Psoas muscle (tissue), 8 donors: ENCODE measurements around the gene CD320. TPM values are rescaled to one million over a fixed set of nuclear protein-coding genes. Genes with fewer than 3 reads are reported as not detected.
"Not testable (repeated sequence)": the region's sequence is repeated elsewhere in the genome, so short reads cannot be mapped to it uniquely, and the experiment has no call there.

Experiments
- ATAC-seq, 4 donors: fragments of 200-7000 bp; cut with Tn5 transposase; one replicate each; pipeline ENCODE4 v1.9.1; 2020; ENCODE audit warnings: moderate library complexity in 3 of 4, mild to moderate bottlenecking in 2 of 4
- DNase-seq, 2 donors: peaks; one replicate each; pipeline ENCODE4 v3.0.0-alpha.2; 2020
- H3K27ac ChIP-seq: fragments of 200-600 bp; one replicate; pipeline ENCODE4 v1.8.0; 2022
- H3K27me3 ChIP-seq, 3 donors: fragments of 200-600 bp in 1 of 3; one replicate each; pipeline versions ENCODE4 v1.6.1 to v1.8.0; 2013 to 2022; ENCODE audit warnings: low read length in 2 of 3, mild to moderate bottlenecking in 2 of 3, moderate library complexity in 1 of 3; ENCODE audit not compliant: insufficient read depth in 3 of 3
- H3K36me3 ChIP-seq, 2 donors: fragments of 200-600 bp in 1 of 2; one replicate each; pipeline versions ENCODE4 v1.6.1 to v1.8.0; 2013 to 2022; ENCODE audit warnings: low read depth in 1 of 2, mild to moderate bottlenecking in 1 of 2, moderate library complexity in 1 of 2; ENCODE audit not compliant: insufficient read depth in 1 of 2
- H3K4me1 ChIP-seq: fragments of 200-600 bp; one replicate; pipeline ENCODE4 v1.8.0; 2022
- H3K4me3 ChIP-seq: fragments of 200-600 bp; one replicate; pipeline ENCODE4 v1.8.0; 2022; ENCODE audit warnings: mild to moderate bottlenecking
- H3K9me3 ChIP-seq: fragments of 200-600 bp; one replicate; pipeline ENCODE4 v1.8.0; 2022
- WGBS, 3 donors: extraction: QIAGEN DNeasy Blood & Tissue Kit; methylation state at CpG; one replicate each; pipeline versions ENCODE4 v1.1.6 to v1.1.7; 2013; 5-methylcytosine and 5-hydroxymethylcytosine counted together
- intact Hi-C, 2 donors: fragments of 100-400 bp; cut with DNase I; formaldehyde crosslinking; loops; one replicate each; pipeline versions ENCODE4 v1.11.0 to v1.14.2; 2022
- polyA plus RNA-seq, 3 donors: library from polyadenylated mRNA; stranded (reverse); fragments of 200-250 nt; gene quantifications; one replicate each; pipeline ENCODE4 v1.2.3, GENCODE V29; 2013
- total RNA-seq, 4 donors: library from RNA; stranded (reverse); fragmentation: NEBNext Ultra II Directional in 2 of 4; extraction: Animal tissue kit (Norgen Biotek cat#: 25700) in 2 of 4; gene quantifications; one replicate each; pipeline versions ENCODE4 v1.2.1 to v1.2.4, GENCODE V29; 2021 to 2023
- TF ChIP-seq, protein P1 (sequence below): fragments of 200-600 bp; IDR thresholded peaks from one replicate; pipeline ENCODE4 v1.8.0; 2022; ENCODE audit warnings: antibody characterized with exemption
- donor health status: healthy with polysubstance abuse.
- donor health status: DM: no; HTN: no; CAD: no; lungs with moderate emphysema.
- donor health status: Bipolar disorder and iron deficiency.
- donor health status: healthy.
- donor health status: DM: yes; HTN: yes; CAD: no.
- donor health status: DM: no; HTN: no; CAD: no.
- donor health status: DM: no; HTN: no; CAD: no.
- donor health status: DM: yes; HTN: yes; CAD: no.

Gene CD320
- total and polyA plus RNA-seq, 7 donors = 17.4 to 67.2 (median 25.4) TPM

DNA sequence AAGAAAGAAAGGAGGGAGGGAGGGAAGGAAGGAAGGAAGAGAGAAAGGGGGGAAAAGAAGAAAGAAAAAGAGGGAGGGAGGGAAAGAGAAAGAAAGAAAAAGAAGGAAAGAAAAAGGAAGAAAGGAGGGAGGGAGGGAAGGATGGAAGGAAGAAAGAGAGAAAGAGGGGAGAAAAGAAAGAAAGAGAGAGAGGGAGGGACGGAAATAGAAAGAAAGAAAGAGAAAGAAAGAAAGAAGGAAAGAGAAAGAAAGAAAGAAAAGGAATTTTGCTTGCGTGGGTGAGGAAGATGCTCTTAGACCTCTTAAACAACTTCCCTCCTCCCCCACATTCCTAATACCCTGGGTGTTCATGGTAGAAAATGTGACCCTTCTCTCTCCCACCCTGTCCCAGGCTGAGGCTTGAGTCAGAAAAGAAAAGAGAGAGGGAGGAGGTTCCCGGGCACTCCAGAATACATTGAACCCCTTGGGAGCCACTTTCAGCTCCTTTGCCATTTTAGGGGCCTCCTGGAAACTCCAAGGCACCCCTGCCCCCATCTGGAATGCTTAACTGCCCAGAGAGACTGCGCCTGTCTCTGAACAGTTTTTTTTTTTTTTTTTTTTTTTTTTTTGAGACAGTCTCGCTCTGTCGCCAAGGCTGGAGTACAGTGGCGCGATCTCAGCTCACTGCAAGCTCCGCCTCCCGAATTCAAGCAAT lies 44.1 kb upstream of the CD320 start:
- intact Hi-C loops = loop anchor here in 1 of 2 donors (5.0 kb wide), 1 partner anchor 155 kb away; no protein-coding TSS in a partner anchor
- peak in 1 of 4 donors; percentile 4 for ATAC-seq
- H3K4me1 ChIP-seq = peaks cover 20% of the 10 kb centered on the region

DNA sequence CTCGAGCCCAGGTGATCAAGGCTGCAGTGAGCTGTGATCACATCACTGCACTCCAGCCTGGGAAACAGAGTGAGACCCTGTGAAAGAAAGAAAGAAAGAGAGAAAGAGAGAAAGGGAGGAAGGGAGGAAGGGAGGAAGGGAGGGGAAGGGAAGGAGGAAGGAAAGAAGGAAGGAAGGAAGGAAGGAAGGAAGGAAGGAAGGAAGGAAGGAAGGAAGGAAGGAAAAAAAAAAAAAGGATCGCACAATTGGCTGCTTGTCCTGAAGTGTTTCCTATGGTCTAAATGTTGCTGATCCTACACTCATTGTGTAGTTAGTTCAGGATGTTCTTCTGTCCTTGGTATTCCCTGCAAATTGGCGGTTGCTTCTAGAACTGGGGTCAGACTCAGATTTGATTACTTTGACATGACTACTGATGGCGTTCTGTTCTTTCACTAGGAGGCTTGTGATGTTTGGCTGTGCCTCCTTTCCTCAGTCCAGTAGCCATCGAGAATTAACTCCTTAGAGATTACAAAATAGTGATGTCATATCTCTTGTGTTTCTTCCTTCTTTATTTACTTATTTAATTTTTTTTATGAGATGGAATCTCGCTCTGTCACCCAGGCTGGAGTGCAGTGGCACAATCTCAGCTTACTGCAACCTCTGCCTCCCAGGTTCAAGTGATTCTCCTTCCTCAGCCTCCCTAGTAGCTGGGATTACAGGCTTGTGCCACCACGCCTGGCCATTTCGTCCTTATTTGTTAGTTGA lies 41.6 kb upstream of the CD320 start:
- H3K36me3 ChIP-seq, ATAC-seq, H3K9me3 ChIP-seq, H3K27ac ChIP-seq, H3K27me3 ChIP-seq, H3K4me3 ChIP-seq: not testable (repeated sequence)
- peaks cover 15% of the 10 kb centered on the region for H3K4me1 ChIP-seq
- WGBS, 3 donors = 58 to 65% (median 61%) methylated on average over 8 of the region's 8 CpGs
- DNase-seq = peak in 1 of 2 donors; percentile 17
- intact Hi-C loops = loop anchor here (2.0 to 5.0 kb wide), 2 partner anchors 157 to 158 kb away; no protein-coding TSS in a partner anchor

More for the DNA sequence above, 44.1 kb upstream of the CD320 start:
- 30 to 46% (median 42%) methylated on average over 8 to 10 of the region's 10 CpGs for WGBS, 3 donors
- TF ChIP-seq, protein P1, sequence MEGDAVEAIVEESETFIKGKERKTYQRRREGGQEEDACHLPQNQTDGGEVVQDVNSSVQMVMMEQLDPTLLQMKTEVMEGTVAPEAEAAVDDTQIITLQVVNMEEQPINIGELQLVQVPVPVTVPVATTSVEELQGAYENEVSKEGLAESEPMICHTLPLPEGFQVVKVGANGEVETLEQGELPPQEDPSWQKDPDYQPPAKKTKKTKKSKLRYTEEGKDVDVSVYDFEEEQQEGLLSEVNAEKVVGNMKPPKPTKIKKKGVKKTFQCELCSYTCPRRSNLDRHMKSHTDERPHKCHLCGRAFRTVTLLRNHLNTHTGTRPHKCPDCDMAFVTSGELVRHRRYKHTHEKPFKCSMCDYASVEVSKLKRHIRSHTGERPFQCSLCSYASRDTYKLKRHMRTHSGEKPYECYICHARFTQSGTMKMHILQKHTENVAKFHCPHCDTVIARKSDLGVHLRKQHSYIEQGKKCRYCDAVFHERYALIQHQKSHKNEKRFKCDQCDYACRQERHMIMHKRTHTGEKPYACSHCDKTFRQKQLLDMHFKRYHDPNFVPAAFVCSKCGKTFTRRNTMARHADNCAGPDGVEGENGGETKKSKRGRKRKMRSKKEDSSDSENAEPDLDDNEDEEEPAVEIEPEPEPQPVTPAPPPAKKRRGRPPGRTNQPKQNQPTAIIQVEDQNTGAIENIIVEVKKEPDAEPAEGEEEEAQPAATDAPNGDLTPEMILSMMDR = no peak
- peak in 1 of 2 donors; percentile 44 for DNase-seq
- no peak overlapping the region for H3K27ac ChIP-seq
- no peaks in the 10 kb centered on the region for H3K36me3 ChIP-seq
- no peaks in the 10 kb centered on the region for H3K27me3 ChIP-seq
- H3K4me3 ChIP-seq = peak overlapping the region; percentile 9
- H3K9me3 ChIP-seq = no peaks in the 10 kb centered on the region

DNA sequence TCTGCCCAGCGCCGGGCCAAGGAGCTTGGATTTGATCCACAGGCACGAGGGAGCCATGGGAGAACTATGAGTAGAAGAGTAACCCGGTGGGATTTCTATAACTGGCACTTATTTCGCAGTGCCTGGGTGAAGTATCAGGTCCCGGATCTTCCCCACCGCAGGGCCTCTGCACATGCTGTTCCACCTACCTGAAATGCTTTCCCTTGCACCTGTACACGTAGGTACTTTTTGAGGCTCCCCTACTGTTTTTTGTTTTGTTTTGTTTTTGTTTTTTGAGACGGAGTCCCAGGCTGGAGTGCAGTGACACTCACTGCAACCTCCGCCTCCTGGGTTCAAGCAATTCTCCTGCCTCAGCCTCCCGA lies 35.3 kb upstream of the CD320 start:
- peak overlapping the region; percentile 68 for H3K4me3 ChIP-seq
- intact Hi-C loops = no loop called here
- no peaks in the 10 kb centered on the region for H3K4me1 ChIP-seq

DNA sequence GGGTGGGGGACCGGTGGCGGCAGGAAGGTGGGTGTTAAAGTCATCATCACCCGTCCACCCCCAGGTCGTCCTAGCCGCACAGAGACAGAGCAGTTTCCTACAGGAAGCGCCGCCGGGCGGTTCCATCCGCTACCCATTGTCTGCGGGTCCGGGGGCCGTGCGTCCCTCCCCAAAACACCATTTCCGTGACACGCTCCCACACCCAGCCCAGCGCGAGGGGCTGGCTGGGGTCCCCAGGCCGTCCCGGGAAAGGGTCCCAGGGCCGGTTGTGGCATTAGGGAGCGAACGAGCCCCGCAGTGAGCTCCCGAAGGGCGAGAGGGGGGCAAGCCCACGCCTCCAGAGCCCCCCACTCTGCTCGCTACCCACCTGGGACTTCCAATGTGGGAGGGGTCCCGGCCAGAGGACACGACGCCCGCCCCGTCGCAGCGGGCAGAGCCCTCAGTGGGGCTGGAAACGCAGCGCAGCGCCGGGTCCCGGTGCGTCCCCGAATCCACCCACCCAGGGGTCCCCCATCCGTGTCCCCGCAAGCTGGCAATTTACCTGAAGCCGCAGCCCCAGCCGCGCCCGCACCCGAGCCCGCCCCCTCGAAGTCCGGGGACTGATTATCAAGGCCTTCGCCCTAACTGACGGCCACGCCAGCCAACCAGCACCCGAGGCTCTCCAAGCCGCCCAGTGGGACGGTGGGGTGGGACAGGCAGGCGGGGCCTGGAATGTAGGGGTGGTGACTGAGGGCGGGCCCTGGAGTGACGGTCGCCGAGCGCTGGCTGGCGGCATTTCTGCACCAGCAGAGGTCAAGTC lies 34.7 kb upstream of the CD320 start, which contains the start of gene KANK3:
TSS of gene KANK3 (minus strand) at position 579 of the 799 bp plus-strand sequence. CDS start 5,434 bp downstream, outside the sequence.
- Histone ChIP-seq H3K27me3 (peaks cover 0 to 10% (median 0%) of the 10 kb centered on the region in 3 donors), H3K27ac (peak within 1 kb of the TSS; percentile 70)

More for the DNA sequence above, 35.3 kb upstream of the CD320 start:
- Histone ChIP-seq H3K9me3 (no peaks in the 10 kb centered on the region), H3K27me3 (peaks cover 0 to 6% (median 0%) of the 10 kb centered on the region in 3 donors), H3K36me3 (no peaks in the 10 kb centered on the region), H3K27ac (no peak overlapping the region)
- no peak for ATAC-seq
- TF ChIP-seq, protein P1 = no peak
- 29 to 34% (median 31%) methylated on average over 11 of the region's 11 CpGs for WGBS, 3 donors
- DNase-seq = no peak

More for the DNA sequence above, 34.7 kb upstream of the CD320 start, which contains the start of gene KANK3:
- TF ChIP-seq, protein P1 = no peak
- DNase-seq = peak; percentile 95 to 96
- no peaks in the 10 kb centered on the region for H3K4me1 ChIP-seq
- ATAC-seq = peak; percentile 93 to 96 (median 96)
- no peaks in the 10 kb centered on the region for H3K36me3 ChIP-seq
- WGBS, 3 donors = 7 to 10% (median 8%) methylated on average over 40 to 65 of the region's 65 CpGs
- H3K4me3 ChIP-seq = peak within 1 kb of the TSS; percentile 68
- H3K9me3 ChIP-seq = no peaks in the 10 kb centered on the region
- intact Hi-C loops = no loop called here
